Right atrium auricular region (tissue), 2 donors: ENCODE results near the gene SLC46A3. TPM values are rescaled to one million over a fixed set of nuclear protein-coding genes. Genes with fewer than 3 reads are reported as not detected.

Source experiments
- DNase-seq: peaks from one replicate; pipeline ENCODE4 v3.0.0-alpha.2; 2019; ENCODE audit warnings: low spot score
- H3K27ac ChIP-seq, 2 donors: fragments of 200-600 bp; sonication (generic); 1 replicate in 1 of 2; 2 replicates in 1 of 2; pipeline ENCODE4 v1.5.1; 2016 to 2019
- H3K27me3 ChIP-seq, 2 donors: fragments of 200-600 bp; sonication (generic); one replicate each; pipeline versions ENCODE4 v1.5.1 to v1.6.0; 2017 to 2019
- H3K36me3 ChIP-seq: fragments of 200-600 bp; sonication (generic); one replicate; pipeline ENCODE4 v1.5.1; 2016
- H3K4me1 ChIP-seq, 2 donors: fragments of 200-600 bp; sonication (generic); one replicate each; pipeline versions ENCODE4 v1.5.1 to v1.6.0; 2017 to 2019
- H3K4me3 ChIP-seq, 2 donors: fragments of 200-600 bp; sonication (generic); 1 replicate in 1 of 2; 2 replicates in 1 of 2; pipeline ENCODE4 v1.5.1; 2017 to 2019; ENCODE audit warnings: mild to moderate bottlenecking in 1 of 2, moderate library complexity in 1 of 2
- H3K9me3 ChIP-seq, 2 donors: fragments of 200-600 bp; sonication (generic); one replicate each; pipeline ENCODE4 v1.5.1; 2019
- CTCF ChIP-seq, 2 donors: fragments of 200-600 bp; sonication (generic); IDR thresholded peaks; one replicate each; pipeline ENCODE4 v1.5.1; 2019; ENCODE audit warnings: antibody characterized with exemption in 2 of 2
- total RNA-seq, 2 donors: library from RNA; depleted of rRNA; stranded (reverse); fragments of >200 nt; gene quantifications; one replicate each; pipeline ENCODE4 v1.1.0, GENCODE V29; 2016

SLC46A3 gene
- total RNA-seq, 2 donors from 2014 or later: 13.5 to 24.1 TPM

DNA sequence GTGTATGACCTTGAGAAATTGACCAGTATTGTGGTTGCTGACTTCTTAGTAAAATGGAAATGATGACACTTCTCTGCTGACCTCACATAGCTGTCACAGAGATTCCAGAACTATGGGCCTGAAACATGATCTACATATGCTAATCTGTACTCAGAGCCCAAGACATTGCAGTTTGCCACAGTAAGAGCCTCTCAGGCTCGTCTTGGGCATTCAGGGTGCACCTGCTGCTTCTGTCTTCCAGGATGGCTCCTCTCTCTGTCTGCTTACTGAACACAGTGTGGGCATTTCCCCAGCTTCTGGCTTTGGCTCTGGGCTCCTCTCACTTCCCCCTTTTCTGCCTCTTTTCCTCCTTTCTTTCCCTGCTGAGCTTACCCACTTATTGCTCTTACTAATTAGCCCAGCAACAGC, 22.3 kb upstream of the SLC46A3 start:
- H3K27ac ChIP-seq: no peak overlapping the region
- no peak overlapping the region for H3K4me3 ChIP-seq
- H3K36me3 ChIP-seq: no peaks in the 10 kb centered on the region
- H3K9me3 ChIP-seq: no peaks in the 10 kb centered on the region
- peak; percentile 57 for DNase-seq
- H3K4me1 ChIP-seq: no peaks in the 10 kb centered on the region
- TF ChIP-seq CTCF (IDR thresholded peaks at IDR 0.05): no peak
- H3K27me3 ChIP-seq: no peaks in the 10 kb centered on the region

DNA sequence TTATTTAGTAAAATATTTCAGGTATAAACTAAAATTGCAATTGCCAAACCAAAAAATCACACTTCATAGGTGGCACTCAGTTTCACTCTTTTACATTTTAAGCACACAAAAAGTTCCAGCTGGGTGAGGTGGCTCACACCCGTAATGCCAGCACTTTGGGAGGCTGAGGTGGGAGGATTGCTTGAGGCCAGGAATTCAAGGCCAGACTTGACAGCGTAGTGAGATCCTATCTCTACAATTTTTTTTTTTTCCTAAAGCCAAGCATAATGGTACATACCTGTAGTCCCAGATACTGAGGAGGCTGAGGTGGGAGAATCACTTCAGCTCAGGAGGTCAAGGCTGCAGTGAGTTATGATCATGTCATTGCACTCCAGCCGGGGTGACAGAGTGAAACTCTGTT, 20.6 kb upstream of the SLC46A3 start:
- no peak for TF ChIP-seq CTCF (IDR thresholded peaks at IDR 0.05)
- Histone ChIP-seq H3K36me3 (no peaks in the 10 kb centered on the region), H3K4me1 (no peaks in the 10 kb centered on the region), H3K27ac (no peak overlapping the region), H3K9me3 (no peaks in the 10 kb centered on the region), H3K4me3 (no peak overlapping the region), H3K27me3 (no peaks in the 10 kb centered on the region)
- peak; percentile 9 for DNase-seq

- no peaks in the 10 kb centered on the region for H3K36me3 ChIP-seq
- no peak for TF ChIP-seq CTCF (IDR thresholded peaks at IDR 0.05)
- no peak for DNase-seq
- no peak overlapping the region for H3K27ac ChIP-seq
- H3K27me3 ChIP-seq: no peaks in the 10 kb centered on the region
- no peak overlapping the region for H3K4me3 ChIP-seq
- no peaks in the 10 kb centered on the region for H3K9me3 ChIP-seq
- no peaks in the 10 kb centered on the region for H3K4me1 ChIP-seq
These were observed 16.8 kb upstream of the SLC46A3 start for GRCh38 chr13:28735481-28736029.

GRCh38 chr13:28734906-28735305, 16.1 kb upstream of the SLC46A3 start:
- Histone ChIP-seq H3K4me3 (no peak overlapping the region), H3K9me3 (no peaks in the 10 kb centered on the region)

GRCh38 chr13:28730762-28731161, 12.0 kb upstream of the SLC46A3 start:
- TF ChIP-seq CTCF (IDR thresholded peaks at IDR 0.05): no peak
- no peak for DNase-seq
- Histone ChIP-seq H3K4me1 (no peaks in the 10 kb centered on the region), H3K27ac (no peak overlapping the region), H3K4me3 (no peak overlapping the region), H3K36me3 (no peaks in the 10 kb centered on the region), H3K9me3 (no peaks in the 10 kb centered on the region), H3K27me3 (no peaks in the 10 kb centered on the region)

More at GRCh38 chr13:28734906-28735305, 16.1 kb upstream of the SLC46A3 start:
- Histone ChIP-seq H3K4me1 (no peaks in the 10 kb centered on the region), H3K27ac (no peak overlapping the region), H3K27me3 (no peaks in the 10 kb centered on the region), H3K36me3 (no peaks in the 10 kb centered on the region)
- TF ChIP-seq CTCF (IDR thresholded peaks at IDR 0.05): no peak
- no peak for DNase-seq

- H3K27me3 ChIP-seq: no peaks in the 10 kb centered on the region
- TF ChIP-seq CTCF (IDR thresholded peaks at IDR 0.05): no peak
- H3K27ac ChIP-seq: no peak overlapping the region
These were observed 10.8 kb upstream of the SLC46A3 start for GRCh38 chr13:28729541-28729940.

More at GRCh38 chr13:28729541-28729940, 10.8 kb upstream of the SLC46A3 start:
- no peak for DNase-seq
- no peaks in the 10 kb centered on the region for H3K36me3 ChIP-seq
- no peaks in the 10 kb centered on the region for H3K4me1 ChIP-seq
- no peaks in the 10 kb centered on the region for H3K9me3 ChIP-seq
- H3K4me3 ChIP-seq: no peak overlapping the region
